Measurements from ENCODE around the gene MPP4.

DNA sequence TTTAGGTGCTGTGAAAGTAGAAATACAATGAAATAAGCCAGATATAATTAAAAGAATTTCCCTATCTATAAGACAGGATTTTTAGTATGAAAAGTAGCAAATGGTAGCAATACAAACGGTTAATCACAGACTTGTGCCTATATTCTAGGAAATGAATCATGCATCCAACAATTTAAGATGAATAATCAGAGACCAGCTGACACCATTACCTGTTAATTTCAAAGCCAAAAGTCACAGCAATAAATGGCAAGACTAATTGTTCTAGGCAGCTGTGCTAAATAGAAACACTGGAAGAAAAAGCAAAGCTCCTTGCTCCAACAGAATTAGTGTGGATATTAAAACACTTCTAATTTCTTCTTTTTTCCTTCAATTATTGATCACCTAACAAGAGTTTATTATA is 35.1 kb upstream of the MPP4 start:
- no peak for TF ChIP-seq EP300 (IDR thresholded peaks at IDR 0.05)
- TF ChIP-seq, protein P1, sequence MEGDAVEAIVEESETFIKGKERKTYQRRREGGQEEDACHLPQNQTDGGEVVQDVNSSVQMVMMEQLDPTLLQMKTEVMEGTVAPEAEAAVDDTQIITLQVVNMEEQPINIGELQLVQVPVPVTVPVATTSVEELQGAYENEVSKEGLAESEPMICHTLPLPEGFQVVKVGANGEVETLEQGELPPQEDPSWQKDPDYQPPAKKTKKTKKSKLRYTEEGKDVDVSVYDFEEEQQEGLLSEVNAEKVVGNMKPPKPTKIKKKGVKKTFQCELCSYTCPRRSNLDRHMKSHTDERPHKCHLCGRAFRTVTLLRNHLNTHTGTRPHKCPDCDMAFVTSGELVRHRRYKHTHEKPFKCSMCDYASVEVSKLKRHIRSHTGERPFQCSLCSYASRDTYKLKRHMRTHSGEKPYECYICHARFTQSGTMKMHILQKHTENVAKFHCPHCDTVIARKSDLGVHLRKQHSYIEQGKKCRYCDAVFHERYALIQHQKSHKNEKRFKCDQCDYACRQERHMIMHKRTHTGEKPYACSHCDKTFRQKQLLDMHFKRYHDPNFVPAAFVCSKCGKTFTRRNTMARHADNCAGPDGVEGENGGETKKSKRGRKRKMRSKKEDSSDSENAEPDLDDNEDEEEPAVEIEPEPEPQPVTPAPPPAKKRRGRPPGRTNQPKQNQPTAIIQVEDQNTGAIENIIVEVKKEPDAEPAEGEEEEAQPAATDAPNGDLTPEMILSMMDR (IDR thresholded peaks at IDR 0.05) = no peak
- TF ChIP-seq POLR2A (IDR thresholded peaks at IDR 0.05) = no peak
- no peak for TF ChIP-seq POLR2AphosphoS5 (IDR thresholded peaks at IDR 0.05)
